ENCODE results near the gene IBA57.

The IBA57 gene

DNA sequence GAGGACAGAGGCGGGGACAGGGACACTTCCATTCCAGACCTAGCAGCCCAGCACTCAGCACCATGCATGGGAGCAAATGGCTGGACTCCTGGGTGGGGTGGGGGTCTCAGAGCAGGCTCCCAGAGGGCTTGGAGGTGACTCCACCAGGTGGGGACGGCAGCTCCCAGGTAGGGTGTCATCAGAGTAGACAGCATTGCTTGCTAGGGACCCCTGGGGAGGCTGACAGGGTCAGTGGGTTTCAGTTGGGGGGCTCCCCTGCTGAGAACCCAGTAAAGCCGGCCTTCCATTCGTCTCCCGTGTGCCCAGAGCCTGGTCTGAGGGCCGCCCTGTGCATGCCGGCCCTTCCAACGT is 20.6 kb upstream of the IBA57 start:
- DNase-seq (ENCODE audit: low spot score), result no peak
- no peak for FAIRE-seq

GRCh38 chr1:228145463-228146416 is 19.9 kb upstream of the IBA57 start:
- no peak for FAIRE-seq
- DNase-seq (ENCODE audit: low spot score), result no peak

DNA sequence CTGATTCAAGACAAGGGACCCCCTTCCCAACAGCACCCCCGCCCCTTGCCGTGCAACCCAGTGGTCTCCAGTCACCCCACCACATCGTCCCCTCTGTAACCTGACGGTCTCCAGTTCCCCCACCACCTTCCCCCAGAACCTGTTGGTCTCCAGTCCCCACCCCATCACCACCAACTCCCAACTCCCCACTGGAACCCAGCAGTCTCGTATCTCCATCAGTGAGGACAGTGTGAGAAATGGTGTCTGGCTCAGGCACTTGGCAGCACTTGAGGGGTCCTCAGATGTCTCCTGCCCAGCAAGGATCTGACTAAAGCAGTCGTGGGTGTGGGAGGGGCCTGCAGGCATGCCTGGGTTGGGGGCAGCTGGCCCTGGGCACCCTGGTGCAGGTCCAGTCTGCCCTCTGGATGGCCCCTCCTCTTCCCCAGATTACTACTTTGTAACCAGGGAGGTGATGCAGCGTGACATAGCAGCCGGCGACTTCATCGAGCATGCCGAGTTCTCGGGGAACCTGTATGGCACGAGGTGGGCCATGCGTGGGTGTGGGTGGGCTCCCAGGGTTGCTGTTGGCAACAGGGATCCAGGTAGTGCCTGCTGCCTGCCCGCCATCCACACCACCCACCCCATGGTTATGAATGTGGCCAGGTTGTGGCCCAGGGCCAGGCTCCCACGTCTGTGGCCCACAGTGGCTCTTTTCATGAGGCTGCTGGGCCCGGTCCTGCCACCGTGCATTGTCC is 19.0 kb upstream of the IBA57 start:
- no peak for DNase-seq (ENCODE audit: low spot score)
- FAIRE-seq, result no peak

DNA sequence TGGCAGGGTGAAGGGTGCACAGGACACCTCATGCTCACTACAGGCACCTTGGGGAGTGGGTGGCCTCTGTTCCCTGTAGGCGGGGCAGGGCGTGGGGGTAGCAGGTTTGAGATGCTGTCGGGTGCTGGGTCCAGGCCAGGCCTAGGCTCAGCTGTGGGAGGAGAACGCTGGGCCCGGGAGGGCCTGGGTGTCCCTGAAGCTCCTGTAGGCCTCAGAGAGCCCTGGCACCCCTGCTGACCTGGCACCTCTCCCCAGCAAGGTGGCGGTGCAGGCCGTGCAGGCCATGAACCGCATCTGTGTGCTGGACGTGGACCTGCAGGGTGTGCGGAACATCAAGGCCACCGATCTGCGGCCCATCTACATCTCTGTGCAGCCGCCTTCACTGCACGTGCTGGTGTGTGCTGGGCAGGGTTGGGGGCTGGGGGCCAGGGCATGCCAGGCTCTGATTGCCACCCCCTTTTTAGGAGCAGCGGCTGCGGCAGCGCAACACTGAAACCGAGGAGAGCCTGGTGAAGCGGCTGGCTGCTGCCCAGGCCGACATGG is 18.4 kb upstream of the IBA57 start:
- no peak for DNase-seq (ENCODE audit: low spot score)
- FAIRE-seq, result no peak

DNA sequence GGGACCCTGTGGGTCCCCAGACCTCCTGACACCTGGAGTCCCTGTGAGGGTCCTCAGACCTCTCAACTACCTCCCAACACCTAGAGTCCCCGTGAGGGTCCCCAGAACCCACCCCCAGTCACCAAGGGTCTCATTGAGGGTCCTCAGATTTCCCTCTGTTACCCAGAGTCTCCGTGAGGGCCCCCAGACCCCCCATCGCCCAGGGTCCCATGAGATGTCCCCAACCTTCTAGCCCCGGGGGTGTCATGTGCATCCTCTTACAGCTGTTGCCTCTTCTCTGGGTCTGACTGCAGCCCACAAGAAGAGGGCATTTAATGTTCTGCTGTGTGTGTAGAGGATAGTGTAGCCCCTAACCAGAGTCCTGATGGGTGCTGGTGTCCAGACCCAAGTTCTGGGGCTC is 17.8 kb upstream of the IBA57 start:
- FAIRE-seq (no peak), DNase-seq (ENCODE audit: low spot score) (no peak)

DNA sequence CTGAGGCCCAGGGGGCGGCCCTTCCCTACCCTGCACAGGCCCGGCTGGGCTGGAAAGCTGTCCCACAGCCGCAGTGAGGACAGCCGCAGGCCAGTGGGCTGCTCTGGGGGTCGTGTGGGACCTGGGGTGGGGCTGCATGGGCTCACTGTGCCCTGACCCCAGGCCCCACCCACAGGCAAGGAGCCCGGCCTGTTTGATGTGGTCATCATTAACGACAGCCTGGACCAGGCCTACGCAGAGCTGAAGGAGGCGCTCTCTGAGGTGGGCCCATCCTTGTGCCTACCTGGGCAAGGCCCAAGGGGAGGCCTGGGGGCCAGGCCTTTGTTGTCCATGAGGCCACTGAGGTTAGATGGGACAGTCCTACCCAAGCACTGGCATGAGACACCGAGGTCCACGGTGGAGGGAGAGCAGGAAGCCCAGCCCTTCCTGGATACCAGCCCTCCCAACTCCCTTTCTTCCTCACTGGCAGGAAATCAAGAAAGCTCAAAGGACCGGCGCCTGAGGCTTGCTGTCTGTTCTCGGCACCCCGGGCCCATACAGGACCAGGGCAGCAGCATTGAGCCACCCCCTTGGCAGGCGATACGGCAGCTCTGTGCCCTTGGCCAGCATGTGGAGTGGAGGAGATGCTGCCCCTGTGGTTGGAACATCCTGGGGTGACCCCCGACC is 17.3 kb upstream of the IBA57 start:
- FAIRE-seq (no peak), DNase-seq (ENCODE audit: low spot score) (no peak)

DNA sequence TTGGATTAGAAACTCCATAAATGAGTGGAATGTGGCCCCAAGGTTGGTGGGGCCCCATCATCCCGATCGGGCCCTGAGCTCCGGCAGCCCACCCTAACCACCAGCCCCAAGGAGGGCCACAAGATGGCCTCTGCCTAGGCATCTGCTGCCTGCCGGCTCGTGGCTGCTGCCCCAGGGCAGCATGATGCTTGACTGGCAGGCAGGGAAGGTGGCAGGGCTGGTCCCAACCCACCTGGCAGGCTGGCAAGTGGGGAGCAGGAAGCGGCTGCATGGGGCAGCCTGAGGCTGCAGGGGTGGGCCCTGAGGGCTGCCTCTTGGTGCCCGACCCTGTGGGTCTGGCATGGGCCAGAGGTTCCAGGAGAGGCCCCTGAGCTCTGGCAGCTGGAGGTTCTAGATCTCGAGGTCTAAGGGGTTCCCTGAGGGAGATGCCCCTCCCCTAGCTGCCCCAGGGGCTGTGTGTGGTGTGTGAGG is 16.6 kb upstream of the IBA57 start:
- no peak for DNase-seq (ENCODE audit: low spot score)
- no peak for FAIRE-seq

DNA sequence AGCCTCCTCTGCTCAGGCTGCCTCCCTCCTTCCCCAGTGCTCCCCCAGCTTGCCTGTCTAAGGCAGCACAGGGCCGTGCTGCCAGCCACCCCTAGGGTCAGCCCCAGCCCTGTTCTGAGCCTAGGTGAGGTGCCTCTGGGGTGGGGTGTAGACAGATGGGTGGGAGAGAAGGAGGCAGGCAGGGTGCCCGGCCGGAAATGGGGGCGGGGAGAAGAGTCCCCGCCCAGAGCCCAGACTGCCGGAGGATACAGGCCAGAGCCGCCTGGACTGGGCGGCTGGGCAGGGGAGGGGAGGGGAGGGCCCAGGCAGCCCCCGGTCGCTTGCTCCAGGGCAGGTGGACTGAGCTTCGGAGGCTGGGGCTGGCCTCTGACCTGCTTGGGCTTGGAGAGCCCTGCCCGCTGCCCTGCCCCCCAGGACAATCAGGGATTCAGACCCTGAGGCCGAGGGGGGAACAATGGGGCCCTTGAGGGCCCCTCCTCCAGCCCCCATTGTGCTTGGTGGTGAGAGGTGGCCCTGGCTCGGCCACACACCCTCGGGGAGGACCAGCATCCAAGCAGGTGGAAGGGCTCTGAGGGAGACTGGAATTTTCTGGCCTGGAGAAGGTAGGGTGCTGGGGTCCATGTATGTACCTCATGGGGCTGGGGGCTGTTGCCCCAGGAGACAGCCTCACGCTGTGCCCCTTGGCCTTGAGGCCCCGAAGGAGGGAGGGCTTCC is 16.0 kb upstream of the IBA57 start, which contains the start of gene GJC2:
Gene GJC2, plus strand, starts transcription at position 525 of the 714 bp plus-strand sequence. CDS start 7,829 bp downstream, outside the sequence.
- FAIRE-seq, result no peak
- DNase-seq (ENCODE audit: low spot score), result peak; percentile 77

DNA sequence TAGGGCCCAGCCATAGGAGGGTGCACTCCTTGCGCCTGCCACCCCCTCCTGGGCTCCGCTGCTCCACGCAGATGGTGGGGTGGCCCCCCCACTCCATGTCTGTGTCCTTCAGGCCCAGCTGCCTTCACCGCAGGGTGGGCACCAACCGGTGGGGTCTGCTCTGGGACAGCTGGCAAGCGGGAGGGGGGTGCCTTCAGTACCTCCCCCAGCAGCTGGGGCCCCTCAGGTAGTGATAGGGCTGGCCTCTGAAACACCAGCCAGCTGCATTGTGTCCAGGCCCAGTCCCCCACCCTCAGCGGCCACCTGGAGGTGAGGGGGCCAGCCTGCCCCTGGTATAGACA is 15.5 kb upstream of the IBA57 start:
- FAIRE-seq (no peak), DNase-seq (ENCODE audit: low spot score) (no peak)

DNA sequence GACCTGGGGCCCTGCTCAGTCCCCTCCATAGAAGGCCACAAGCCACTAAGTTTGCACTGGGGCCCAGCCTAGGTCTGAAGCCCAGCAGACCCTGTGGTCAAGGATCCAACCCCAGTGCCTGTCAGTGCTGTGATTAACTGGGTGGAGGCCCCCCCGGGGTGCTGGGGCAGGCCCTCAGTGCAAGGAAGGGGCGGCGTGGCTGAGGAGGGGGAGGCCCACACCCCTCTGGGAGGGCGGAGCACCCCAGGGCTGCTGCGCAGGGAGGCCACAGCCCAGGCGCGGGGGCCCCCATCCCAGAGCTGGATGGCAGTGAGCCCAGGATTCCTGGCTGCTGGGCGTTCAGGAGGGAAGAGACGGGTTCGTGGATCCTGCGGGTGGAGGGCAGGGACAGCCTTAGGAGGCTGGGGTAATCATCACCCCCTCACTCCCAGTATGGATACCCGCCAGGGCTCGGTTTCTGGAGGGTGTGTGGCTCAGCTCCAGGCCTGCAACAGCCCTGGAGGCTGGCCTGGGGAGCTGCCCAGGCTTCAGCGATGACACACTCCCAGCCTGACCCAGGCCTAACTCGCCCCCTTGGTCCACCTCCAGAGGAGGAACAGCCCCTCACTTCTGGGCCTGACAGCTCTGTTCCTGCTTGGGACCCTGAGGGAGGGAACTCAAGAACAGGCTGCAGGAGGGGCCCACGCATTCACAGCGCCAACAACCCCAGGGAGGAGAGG is 15.0 kb upstream of the IBA57 start:
- no peak for FAIRE-seq
- no peak for DNase-seq (ENCODE audit: low spot score)

DNA sequence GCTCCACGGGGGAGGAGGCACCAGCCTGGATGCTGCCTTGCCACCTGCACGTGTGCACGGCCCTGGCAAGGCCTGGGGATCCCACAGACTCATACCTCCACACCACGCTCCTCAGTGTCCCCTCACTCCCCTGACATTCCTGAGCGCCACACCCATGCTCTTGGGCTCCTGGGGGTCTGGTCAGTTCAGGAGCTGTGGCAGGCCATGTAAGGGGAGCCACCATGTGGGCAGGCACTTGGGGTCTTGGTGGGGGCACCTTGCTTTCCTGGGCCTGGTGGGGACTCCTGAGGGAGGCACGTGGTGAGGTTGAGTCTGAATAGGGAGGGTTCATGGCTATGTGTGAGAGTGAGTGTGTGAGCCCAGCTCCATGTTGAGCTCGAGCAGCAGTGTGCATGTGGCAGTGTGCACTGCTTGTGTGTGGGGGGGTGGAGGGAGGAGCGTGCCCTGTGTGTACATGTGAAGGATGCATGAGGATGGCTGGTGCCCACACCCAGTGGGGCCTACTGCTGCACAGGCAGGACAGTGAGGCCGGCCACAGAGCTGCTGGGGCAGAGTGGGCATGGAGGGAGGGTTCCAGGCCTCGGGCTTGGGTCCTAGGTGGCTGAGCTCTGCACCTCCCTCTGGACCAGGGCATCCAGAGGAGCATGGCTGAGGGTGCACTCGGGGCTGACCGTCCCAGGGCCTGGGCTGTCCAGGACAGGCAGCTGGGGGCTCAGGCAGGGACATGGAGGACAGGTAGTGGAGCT is 14.3 kb upstream of the IBA57 start:
- FAIRE-seq (no peak), DNase-seq (ENCODE audit: low spot score) (no peak)

GRCh38 chr1:228152097-228152917 is 13.3 kb upstream of the IBA57 start:
- FAIRE-seq (no peak), DNase-seq (ENCODE audit: low spot score) (no peak)

- DNase-seq (ENCODE audit: low spot score), result no peak
- FAIRE-seq, result no peak
Measured at GRCh38 chr1:228152918-228153258, 12.7 kb upstream of the IBA57 start.

GRCh38 chr1:228154021-228154669 is 11.5 kb upstream of the IBA57 start:
- FAIRE-seq (no peak), DNase-seq (ENCODE audit: low spot score) (no peak)

- DNase-seq (ENCODE audit: low spot score) (no peak), FAIRE-seq (no peak)
Measured at GRCh38 chr1:228154670-228155571, 10.7 kb upstream of the IBA57 start.

- DNase-seq (ENCODE audit: low spot score), result no peak
- peak; percentile 96 for FAIRE-seq
Measured at GRCh38 chr1:228155596-228156514, 9.7 kb upstream of the IBA57 start.

Data from urothelium cell line (cell line).